ENCODE results near the gene C1R.

Gene C1R

DNA sequence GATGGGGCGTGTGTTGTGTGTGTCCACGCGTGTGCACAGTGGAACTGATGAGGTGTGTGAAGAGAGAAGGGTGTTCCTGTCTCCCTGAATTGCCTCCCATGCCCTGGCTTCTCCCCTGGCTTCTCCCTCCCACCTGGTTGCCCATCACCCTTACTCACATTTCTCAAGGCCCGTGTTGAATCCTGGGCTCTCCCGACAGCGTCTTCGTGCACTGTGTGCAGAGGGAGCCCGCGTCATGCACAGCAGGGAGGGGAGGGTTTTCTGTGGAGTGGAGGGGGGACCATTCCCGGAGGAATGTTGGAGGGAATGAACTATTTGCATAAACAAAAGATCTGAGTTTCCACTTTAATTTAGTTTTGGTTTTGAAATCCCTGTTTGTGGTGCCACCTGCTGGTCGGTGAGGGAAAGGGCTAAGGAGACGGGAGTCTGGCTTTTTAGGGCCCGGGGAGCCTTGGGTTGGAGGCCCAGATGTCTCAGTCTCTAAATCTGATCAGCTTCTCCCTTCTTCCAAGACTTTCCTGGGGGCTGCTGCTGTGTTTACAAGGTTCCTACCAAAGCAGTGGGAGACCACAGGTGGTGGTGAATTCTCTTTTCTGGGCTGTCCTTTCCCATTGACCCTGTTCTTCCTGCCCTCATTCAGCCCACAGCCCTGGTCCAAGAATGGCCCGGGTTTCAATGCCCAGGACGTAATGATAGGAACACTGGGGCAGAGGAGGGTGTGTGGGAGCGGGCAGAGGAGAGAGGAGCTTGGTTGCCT is at the start of gene C1R:
Gene C1R, minus strand, starts transcription at position 217 of the 757 bp plus-strand sequence. Its CDS starts 57 bp downstream, at position 160.
- H3K4me3 ChIP-seq (ENCODE audit: control insufficient read depth, low read depth, low read length): peak within 1 kb of the TSS; percentile 52
- TF ChIP-seq, protein P1, sequence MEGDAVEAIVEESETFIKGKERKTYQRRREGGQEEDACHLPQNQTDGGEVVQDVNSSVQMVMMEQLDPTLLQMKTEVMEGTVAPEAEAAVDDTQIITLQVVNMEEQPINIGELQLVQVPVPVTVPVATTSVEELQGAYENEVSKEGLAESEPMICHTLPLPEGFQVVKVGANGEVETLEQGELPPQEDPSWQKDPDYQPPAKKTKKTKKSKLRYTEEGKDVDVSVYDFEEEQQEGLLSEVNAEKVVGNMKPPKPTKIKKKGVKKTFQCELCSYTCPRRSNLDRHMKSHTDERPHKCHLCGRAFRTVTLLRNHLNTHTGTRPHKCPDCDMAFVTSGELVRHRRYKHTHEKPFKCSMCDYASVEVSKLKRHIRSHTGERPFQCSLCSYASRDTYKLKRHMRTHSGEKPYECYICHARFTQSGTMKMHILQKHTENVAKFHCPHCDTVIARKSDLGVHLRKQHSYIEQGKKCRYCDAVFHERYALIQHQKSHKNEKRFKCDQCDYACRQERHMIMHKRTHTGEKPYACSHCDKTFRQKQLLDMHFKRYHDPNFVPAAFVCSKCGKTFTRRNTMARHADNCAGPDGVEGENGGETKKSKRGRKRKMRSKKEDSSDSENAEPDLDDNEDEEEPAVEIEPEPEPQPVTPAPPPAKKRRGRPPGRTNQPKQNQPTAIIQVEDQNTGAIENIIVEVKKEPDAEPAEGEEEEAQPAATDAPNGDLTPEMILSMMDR (IDR thresholded peaks at IDR 0.05; ENCODE audit: control insufficient read depth, insufficient read depth, low read depth, low read length, missing control alignments): peak; percentile 88
- peak; percentile 78 for DNase-seq (ENCODE audit: low read depth)

DNA sequence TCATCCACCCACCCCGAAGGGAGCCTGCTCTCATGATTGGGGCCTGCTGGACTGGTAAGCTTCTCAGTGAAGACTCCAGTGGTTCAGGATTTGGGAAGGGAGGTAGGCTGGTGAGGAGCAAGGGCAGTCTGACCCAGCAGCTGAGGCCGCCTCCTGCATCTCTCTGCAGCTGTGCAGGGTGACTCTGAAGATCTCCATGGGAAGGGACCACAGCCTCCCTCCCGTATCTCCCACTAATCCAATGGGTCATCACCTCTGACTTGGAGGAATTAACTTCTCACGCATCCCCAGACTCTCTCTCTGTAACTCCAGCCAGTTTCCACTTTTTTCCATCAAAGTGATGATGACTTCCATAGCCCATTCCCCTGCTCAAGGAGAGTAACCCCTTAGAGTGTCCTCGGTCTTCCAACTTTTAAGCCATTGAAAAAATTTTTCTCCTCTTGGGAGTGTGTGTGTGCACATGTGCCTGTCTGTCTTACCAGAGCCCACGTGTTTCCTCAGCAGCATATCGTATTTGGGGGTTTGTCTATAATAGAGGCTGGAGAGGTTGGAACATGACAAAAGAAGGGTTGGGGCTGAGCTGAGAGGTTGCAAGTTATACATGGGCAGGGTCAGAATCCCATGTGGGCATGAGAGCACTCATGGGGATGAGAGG is 49.2 kb upstream of the C1R start:
- DNase-seq (ENCODE audit: low read depth): no peak
- H3K4me3 ChIP-seq (ENCODE audit: control insufficient read depth, low read depth, low read length): no peak overlapping the region
- TF ChIP-seq, protein P1 (IDR thresholded peaks at IDR 0.05; ENCODE audit: control insufficient read depth, insufficient read depth, low read depth, low read length, missing control alignments): no peak

DNA sequence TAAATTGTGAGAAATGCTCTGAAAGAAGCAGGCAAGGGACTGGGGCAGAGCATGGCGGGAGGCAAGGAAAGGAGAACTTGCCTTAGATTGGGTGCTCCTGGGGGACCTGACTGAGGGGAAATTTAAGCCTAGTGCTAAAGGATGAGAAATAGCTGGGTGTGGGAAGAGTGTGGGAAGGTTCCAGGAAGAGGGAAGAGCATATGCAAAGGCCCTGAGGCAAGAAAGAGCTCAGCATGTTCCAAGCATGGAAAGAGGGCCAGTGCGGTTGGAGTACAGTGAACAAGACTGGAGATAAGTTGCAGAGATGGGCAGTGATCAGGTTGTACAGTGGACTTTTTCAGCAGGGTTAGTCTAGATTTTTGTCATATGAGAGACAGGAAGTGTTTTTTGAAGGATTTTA is 47.0 kb upstream of the C1R start:
- TF ChIP-seq, protein P1 (IDR thresholded peaks at IDR 0.05; ENCODE audit: control insufficient read depth, insufficient read depth, low read depth, low read length, missing control alignments): no peak
- no peak overlapping the region for H3K4me3 ChIP-seq (ENCODE audit: control insufficient read depth, low read depth, low read length)
- no peak for DNase-seq (ENCODE audit: low read depth)

DNA sequence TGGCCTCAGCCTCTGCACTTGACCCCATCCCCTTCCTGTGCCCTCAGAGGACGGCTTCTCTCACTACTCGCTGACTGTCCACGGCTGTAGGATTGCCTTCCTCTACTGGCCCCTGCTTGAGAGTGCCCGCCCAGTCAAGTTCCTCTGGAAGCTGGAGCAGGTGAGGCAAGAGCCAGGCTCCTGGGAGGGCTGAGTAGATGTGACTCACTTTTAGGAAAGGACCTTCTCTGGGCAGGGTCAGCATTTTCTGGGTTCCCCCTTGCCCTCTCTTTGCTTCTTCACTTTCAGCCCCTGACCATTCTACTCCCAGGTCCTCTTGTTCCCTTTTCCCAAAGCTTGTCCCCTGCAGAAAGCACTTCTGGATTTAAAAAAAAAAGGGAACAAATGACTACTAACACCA is 45.7 kb upstream of the C1R start:
- DNase-seq (ENCODE audit: low read depth): no peak
- TF ChIP-seq, protein P1 (IDR thresholded peaks at IDR 0.05; ENCODE audit: control insufficient read depth, insufficient read depth, low read depth, low read length, missing control alignments): no peak
- H3K4me3 ChIP-seq (ENCODE audit: control insufficient read depth, low read depth, low read length): no peak overlapping the region

DNA sequence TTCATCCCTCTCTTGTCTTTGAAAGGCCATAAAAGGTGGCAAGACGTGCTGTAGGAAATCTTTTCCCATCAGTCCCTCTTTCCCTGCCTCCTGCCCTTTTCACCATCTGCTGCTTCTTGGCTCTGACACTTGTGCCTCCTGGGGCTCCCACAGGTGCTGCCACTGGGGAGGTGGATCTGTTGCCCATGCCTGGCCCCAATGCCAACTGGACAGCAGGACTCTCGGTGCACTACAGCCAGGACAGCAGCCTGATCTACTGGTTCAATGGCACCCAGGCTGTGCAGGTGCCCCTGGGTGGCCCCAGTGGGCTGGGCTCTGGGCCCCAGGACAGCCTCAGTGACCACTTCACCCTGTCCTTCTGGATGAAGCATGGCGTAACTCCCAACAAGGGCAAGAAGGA is 44.4 kb upstream of the C1R start:
- TF ChIP-seq, protein P1 (IDR thresholded peaks at IDR 0.05; ENCODE audit: control insufficient read depth, insufficient read depth, low read depth, low read length, missing control alignments): no peak
- no peak for DNase-seq (ENCODE audit: low read depth)
- no peak overlapping the region for H3K4me3 ChIP-seq (ENCODE audit: control insufficient read depth, low read depth, low read length)

DNA sequence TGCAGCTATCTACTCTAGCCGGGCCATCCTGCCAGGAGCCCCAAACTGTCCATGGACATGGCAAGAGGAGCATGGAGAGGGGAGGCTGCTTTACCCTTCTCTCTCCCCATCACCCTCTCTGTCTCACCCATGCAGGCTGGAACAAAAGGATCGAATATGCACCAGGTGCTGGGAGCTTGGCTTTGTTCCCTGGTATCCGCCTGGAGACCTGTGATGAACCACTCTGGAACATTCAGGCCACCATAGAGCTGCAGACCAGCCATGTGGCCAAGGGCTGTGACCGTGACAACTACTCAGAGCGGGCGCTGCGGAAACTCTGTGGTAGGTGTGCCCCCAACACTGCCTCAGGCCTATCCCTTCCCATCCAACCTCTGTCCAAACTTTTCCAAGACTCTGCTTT is 43.8 kb upstream of the C1R start:
- no peak for DNase-seq (ENCODE audit: low read depth)

More for the DNA sequence above, 43.8 kb upstream of the C1R start:
- TF ChIP-seq, protein P1 (IDR thresholded peaks at IDR 0.05; ENCODE audit: control insufficient read depth, insufficient read depth, low read depth, low read length, missing control alignments): no peak
- no peak overlapping the region for H3K4me3 ChIP-seq (ENCODE audit: control insufficient read depth, low read depth, low read length)

Data from AG09309 (cell line).